Fibroblast of mammary gland (primary cell): ENCODE results near the gene PTGDR.

Experiments used
- DNase-seq: peaks from one replicate; pipeline ENCODE4 v3.0.0-alpha.2; 2010; ENCODE audit warnings: low read depth
- H3K4me3 ChIP-seq: 2 replicates; pipeline ENCODE4 v1.5.1; 2011; ENCODE audit warnings: low read depth, mild to moderate bottlenecking, low read length, moderate library complexity; ENCODE audit not compliant: control insufficient read depth
- TF ChIP-seq, protein P1 (sequence below): conservative IDR thresholded peaks from 2 replicates; pipeline ENCODE4 v1.5.1; 2011; ENCODE audit warnings: low read depth, low read length, inconsistent platforms; ENCODE audit not compliant: control insufficient read depth, insufficient read depth

PTGDR gene

DNA sequence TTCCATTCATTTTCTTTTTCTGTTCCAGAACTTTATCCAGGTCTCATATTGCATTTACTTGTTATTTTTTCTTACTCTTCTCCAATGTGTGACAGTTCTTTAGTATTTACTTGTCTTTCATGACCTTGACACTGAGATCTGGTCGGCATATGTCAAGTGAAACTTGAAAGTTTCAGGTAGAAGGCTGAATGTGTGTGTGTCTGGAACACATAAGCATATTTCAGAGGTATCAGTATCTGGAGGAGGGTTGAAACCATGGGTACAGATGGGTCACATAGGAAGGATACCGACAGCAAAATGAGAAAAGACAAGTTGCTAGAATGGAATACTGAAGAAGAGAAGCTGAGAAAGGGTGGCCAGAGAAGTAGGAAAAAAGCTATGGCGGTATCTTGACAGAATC, 22.5 kb upstream of the PTGDR start:
- TF ChIP-seq, protein P1, sequence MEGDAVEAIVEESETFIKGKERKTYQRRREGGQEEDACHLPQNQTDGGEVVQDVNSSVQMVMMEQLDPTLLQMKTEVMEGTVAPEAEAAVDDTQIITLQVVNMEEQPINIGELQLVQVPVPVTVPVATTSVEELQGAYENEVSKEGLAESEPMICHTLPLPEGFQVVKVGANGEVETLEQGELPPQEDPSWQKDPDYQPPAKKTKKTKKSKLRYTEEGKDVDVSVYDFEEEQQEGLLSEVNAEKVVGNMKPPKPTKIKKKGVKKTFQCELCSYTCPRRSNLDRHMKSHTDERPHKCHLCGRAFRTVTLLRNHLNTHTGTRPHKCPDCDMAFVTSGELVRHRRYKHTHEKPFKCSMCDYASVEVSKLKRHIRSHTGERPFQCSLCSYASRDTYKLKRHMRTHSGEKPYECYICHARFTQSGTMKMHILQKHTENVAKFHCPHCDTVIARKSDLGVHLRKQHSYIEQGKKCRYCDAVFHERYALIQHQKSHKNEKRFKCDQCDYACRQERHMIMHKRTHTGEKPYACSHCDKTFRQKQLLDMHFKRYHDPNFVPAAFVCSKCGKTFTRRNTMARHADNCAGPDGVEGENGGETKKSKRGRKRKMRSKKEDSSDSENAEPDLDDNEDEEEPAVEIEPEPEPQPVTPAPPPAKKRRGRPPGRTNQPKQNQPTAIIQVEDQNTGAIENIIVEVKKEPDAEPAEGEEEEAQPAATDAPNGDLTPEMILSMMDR: no peak
- H3K4me3 ChIP-seq: no peak overlapping the region
- DNase-seq: no peak

DNA sequence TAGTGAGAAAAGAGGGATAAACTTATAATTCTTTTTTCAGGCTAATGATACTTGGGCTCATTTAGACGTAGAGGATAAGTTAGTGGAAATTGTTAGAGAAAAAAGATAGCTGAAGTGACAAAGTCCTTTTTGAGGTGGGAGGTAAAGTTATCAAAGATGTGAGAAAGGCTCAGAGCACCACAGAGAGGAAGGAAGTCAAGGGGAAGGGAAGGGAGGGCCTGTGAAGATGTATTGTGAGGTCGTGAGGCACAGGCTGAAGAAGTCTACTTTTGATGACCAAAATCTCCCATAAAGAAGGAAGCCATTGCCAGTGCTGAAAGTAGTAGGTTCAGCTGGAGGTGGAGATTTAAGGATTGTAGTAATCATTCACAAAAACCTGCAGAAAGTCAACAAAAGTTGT, 19.4 kb upstream of the PTGDR start:
- TF ChIP-seq, protein P1: no peak
- no peak overlapping the region for H3K4me3 ChIP-seq
- no peak for DNase-seq

DNA sequence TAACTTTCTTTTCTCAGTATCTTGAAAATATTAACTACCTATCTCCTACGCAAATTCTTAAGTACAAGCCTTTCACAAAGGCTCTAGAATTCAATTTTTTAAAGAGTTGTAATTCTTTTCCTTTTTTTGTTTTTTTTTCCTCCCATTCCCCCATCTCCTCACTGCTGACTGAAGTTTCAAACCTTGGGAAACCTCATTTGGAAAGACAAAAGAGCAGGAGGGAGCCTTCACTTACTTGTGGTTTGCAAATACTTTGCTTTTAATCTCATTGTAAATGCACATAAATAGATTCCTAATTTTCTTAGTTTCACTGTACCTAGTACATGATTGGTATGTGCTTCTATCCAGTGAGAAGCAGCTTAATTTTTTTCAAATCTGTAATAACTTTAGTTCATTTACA, 15.8 kb upstream of the PTGDR start:
- no peak for DNase-seq
- TF ChIP-seq, protein P1: no peak
- H3K4me3 ChIP-seq: no peak overlapping the region

DNA sequence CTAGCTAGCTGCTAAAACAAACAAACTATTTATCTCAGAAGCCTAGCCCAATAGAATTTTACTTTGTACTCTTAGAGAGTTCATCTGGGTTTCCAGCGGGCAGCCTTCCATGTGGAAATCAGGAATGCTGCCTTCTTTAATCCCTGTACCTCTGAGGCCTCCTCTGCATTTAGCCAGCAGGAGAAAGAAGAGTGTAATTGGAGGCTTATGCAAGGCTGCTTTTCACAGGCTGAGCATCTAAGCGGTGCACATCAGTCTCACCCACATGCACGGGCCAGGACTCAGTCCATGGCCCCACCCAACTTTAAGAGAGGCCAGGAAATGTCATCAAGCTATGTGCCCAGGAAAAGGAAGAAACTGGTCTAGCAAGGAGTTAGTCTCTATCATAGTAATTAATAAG, 14.0 kb upstream of the PTGDR start:
- DNase-seq: peak; percentile 51
- no peak overlapping the region for H3K4me3 ChIP-seq
- TF ChIP-seq, protein P1: no peak

DNA sequence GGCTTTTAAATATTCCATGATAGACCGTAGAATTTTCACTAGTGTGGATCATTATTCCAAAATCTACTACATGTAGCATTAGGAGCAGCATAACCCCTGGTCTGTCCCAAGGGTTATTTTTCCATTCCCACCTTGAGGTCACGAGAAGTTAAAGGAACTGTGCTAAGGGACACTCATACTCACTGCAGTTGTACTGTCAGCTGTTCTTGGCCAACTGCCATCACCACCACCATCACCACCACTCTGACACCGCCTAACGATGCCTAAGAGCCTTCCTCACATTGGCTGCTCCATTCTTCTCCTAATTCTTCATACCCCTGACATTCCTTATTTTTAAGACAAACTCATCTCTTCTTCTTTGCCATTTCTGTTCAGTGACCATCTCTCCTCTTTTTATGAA, 13.4 kb upstream of the PTGDR start:
- no peak overlapping the region for H3K4me3 ChIP-seq
- TF ChIP-seq, protein P1: no peak
- no peak for DNase-seq

DNA sequence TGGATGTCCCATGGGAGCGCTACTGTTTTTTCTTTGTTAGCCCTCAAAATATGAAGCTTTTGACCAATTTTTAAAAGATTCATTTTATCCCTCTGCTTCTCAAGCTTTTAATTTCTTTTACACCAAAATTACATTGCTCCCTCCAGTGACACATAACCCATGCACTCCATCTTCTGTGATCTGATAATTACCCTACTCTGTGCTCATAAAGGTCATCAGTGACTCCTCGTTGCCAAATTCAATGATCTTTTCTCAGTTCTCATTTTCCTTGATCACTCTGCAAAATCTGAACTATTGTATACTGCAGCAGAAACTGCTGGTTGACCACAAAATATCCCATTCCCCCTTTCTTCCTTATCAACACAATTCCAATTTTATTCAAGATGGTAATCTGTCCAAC, 8.7 kb upstream of the PTGDR start:
- TF ChIP-seq, protein P1: no peak
- no peak overlapping the region for H3K4me3 ChIP-seq
- DNase-seq: no peak

DNA sequence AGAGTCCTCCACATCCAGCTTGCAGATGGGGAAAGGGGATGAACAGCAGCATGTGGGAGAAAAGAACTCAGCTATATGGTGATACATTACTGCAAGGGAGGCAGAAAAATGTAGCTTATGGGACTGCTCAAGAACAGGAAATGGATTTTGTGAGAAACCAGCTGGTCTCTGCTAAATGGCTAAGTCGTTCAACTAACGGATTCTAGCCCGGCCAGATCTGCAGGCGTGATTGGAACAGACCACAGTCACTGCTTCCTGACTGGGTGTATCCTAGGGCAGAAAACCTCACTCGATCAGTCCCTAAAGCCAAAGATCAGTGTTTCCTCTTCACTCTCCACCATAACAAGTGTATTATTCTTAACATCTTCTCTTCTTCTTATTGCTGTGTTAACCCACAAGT, 8.1 kb upstream of the PTGDR start:
- no peak for DNase-seq
- H3K4me3 ChIP-seq: no peak overlapping the region
- TF ChIP-seq, protein P1: no peak
